Suppressor macrophage treated with lipopolysaccharide for 1 hour (primary cell): ENCODE measurements around the gene MCEMP1.
A peak's percentile ranks its signal among the peaks of the same experiment; 100 is the strongest.

ENCODE experiments used
- DNase-seq, 3 donors: peaks; one replicate each; pipeline ENCODE4 v3.0.0-alpha.2; 2020 to 2022

The MCEMP1 gene, protein sequence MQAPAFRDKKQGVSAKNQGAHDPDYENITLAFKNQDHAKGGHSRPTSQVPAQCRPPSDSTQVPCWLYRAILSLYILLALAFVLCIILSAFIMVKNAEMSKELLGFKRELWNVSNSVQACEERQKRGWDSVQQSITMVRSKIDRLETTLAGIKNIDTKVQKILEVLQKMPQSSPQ

DNA sequence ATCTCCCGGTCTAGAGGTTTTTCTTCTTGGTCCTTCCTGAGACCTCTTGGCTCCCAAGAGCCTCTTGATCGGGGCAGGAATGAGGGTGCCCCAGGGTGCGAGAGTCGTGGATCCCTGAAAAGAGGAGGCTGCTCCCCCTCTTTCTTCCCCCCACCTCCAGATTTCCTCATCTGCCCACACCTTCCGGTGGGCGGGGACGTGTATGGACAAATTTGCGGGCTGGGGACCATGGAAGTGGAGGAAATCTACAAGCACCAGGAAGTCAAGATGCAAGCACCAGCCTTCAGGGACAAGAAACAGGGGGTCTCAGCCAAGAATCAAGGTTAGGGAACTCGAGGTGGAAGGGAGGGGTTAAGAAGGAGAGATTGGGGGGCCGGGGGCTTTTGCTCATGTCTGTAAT, at the start of gene MCEMP1:
Gene MCEMP1, plus strand, starts transcription at position 237 of the 400 bp plus-strand sequence. Its CDS starts 31 bp downstream, at position 268.
- DNase-seq: peak; percentile 49 to 62 (median 51)

DNA sequence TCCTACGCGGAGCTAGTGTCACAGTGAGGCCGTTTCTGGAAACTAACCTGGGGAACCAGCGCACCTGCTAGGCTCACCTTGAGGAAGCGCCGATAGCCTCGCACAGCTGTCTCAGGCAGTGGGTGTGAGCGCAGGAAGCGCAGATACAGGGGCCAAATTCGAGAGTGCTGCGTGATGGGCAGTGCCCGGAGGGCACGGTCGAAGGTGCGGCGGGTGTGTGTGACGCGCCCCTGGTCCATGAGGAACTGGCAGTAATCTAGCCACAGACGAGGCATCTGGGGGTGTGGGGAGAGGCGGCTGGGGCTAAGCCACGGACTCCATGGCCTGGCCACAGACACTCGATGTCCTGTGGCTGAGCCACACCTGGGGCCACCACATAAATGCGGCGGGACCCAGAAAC, 49.7 kb upstream of the MCEMP1 start:
- no peak for DNase-seq

DNA sequence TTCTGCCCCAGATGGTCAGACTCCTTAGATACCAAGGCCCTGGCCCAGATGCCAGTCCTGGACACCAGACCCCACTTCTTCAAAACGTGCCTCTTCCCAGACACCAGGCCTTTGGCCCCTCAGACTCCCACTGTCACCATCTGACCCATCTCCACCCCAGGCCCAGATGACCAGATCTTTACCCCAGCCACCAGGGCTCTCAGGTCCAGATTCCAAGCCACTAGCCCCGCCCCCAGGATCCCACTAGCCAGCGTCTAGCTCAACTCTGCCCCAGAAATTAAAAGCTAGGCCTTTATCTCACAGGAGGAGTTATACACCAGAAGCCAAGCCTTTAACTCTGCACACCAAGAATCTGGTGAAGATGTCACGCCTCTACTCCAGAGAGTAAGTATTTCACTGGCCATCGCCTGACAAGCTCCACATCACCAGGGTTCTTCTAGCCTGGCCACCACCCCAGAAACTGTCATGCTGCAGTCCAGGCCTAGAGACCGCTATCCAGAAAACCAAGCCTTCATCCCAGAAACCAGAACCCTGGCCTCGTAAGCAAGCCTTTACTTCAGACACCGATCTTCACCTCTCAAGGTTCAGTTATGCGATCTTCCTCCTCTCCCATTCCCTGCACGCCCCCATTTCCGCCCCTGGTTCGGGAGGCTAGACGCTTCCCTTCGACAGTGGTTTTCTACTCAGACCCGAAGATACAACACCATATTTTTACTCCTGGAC, 48.1 kb upstream of the MCEMP1 start:
- no peak for DNase-seq

DNA sequence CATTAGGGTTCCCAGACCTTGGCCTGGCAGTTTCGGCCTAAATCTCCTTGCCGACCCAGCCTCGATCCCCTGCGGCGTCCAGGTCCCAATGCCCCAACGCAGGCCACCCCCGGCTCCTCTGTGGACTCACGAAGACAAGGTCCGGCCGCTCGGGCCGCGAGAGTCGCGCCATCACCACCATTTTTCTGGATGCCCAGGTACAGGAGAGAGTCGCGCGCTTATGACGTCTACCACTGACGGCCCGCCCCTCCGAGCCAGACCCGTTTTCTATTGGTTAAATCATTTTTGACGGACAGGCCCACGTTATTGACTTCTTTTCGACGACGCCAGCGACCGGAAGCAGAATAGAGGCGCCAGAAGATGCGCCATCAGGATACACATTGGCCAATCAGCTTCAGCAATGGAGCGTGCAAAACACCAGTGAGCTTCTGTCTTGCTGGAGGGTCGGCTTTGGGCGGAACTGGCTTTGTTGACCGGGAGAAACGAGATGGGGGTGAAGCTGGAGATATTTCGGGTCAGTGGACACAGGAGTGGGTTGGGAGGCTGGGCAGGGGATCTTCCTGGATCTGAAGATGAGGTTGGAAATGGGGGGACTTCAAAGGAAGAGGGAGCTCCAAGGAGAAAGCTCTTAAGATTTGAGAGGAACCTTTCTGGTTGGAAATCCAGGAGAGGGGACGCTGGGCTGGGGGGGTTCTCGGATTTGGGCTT, 47.4 kb upstream of the MCEMP1 start, which contains the start of the genes PET100 and XAB2:
Gene PET100, plus strand, starts transcription at position 447 of the 708 bp plus-strand sequence. Its CDS starts 41 bp downstream, at position 488.
Gene XAB2, minus strand, starts transcription at position 199 of the 708 bp plus-strand sequence. Its CDS starts 18 bp downstream, at position 181.
- DNase-seq: peak; percentile 96 to 99 (median 98)

DNA sequence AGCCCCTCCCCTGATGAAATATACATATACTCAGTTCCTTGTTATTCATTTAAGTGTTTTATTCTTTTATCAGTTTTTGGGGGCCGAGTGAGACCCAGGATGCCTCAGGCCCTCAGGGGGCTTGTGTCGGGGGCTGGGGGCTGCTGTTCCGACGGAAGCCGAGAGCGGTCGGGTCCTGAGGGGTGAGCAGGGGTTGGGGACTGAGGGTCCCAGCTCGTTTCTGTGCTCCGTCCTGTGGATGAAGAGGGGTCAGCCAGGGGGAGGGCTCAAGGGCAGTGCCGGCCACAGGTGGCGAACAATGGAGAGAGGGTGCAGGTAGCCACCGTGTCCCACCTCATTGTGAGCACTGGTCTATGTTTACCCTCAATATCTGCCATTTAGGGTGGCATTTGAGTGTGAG, 45.3 kb upstream of the MCEMP1 start:
- DNase-seq: no peak

DNA sequence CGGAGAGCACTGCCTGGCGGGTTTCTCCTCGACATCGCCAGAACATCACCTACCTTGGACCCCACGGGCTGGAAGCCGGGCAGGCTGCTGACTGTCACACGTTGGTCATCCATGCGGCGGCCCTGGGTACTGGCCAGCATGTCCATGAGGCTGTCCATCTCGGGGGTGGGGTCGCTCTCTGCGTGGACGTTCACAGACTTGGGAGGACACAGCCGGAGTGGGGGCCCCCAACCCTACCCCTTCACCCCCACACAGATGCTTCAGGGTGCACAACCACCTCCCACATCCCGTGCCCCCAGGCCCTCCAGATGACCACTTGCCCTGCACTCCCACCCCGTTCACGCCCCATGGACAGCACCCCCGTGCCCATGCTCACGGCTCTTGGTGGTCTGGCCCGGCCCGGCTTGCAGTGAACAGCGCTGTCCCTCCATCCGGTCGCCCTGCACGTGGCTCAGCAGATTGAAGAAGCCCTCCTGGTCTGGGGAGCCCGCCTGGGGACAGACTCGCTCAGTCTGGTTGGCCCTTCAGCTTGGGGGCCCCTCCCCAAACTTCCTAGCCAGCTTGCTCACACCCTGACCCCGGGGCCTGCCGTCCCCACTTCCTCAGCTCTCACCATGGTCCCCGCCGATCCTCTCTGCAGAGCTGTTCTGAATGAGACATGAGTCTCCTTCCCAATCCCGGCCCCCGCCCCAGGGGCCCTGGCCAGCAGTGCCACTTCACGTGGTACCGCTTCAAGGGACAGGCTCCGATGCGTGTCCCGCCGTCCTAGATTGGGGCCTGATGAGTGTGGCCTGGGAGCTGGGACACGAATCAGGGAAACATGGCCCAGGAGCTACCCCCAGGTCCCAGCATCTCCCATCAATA, 44.3 kb upstream of the MCEMP1 start:
- DNase-seq: no peak

DNA sequence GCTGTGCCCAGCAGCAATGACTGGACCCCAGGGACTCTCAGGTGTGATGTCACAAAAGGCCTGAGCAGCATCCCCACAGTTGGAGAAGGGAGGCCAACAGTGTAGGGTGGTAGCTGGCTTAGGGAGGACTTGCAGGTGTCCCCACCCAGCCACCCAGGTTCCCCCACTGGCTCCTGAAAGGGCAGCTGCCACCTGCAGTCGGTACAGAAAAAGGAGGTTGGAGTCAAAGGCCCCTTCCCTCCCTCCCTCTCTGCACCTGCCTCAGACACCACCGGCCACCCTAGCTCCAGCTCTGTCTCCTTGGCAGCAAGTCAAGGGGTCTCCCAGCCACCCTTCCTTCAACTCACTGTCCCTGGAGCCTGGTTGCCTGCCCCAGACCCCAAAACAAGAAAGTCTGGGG, 43.2 kb upstream of the MCEMP1 start, which contains the start of gene PCP2:
Gene PCP2, minus strand, starts transcription at position 22 of the 400 bp plus-strand sequence. CDS start 262 bp downstream, outside the sequence.
- no peak for DNase-seq

DNA sequence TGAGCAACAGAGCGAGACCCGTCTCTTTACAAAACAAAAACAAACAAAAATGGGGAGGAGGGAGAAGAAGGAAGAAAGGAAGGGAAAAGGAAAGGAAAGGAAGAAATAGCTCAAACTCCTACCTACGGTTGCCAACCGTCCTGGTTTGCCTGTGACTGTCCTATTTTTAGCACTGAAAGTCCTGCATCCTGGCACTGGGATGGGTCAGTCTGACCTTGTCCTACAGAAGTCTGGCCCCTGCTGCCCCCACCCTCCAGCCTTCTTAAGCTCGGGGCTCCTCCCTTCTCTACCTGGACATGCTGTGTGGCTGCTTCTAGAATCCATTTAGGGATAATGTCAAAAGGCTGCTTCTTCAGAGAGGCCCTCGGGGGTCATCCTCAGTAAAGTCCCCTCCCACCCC, 41.2 kb upstream of the MCEMP1 start:
- DNase-seq: no peak

DNA sequence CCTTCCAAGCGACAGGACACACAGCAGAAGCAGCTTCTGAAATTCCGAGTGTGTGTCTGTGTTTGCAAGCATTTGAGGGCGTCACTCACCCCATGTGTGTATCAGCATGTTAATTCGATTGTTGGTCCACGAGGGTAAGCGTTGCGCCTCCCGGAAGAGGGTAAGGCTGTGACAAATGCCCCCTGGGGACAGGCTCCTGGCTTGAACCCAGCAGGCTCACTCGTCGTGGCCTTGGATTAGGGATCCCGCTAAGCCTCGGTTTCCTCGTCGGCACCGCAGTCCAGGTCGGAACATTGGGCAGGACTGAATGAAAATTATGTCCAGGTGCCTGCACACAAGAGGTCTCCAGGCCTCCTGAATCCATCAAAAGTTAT, 40.6 kb upstream of the MCEMP1 start:
- DNase-seq: no peak

DNA sequence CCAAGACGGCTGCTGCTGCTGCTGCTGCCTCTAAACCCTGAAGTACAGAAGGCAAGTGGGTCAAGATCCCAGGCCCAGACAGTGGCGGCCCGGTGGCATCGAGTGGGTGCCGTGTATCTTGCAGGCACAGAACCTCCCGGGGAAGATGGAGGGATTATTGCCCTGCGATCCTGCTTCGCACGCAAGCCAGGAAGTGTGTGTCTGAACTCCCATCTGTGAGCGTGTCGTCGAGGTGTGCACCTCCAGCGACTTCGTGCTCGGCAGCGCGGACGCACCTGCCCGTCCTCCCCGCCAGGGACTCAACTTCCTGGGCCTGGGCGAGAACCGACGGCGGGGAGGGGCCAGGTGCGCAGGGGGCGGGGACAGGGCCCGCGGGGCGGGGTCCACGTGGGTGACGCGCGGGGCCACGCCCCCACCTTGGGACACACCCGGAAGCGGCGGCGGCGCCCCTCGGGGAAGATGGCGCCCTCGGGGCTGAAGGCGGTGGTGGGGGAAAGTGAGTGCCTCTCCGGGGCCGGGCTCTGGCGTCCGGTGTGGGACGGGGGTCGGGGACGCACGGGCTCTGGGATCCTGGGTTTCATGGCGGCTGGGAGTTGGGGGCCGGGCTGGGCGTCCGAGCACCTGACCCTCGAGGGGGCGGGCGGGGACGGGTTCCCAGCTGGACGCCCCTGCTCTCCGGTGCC, 40.1 kb upstream of the MCEMP1 start, which contains the start of gene STXBP2:
Gene STXBP2, plus strand, starts transcription at position 420 of the 683 bp plus-strand sequence. Its CDS starts 40 bp downstream, at position 460.
- peak; percentile 75 to 94 (median 86) for DNase-seq

DNA sequence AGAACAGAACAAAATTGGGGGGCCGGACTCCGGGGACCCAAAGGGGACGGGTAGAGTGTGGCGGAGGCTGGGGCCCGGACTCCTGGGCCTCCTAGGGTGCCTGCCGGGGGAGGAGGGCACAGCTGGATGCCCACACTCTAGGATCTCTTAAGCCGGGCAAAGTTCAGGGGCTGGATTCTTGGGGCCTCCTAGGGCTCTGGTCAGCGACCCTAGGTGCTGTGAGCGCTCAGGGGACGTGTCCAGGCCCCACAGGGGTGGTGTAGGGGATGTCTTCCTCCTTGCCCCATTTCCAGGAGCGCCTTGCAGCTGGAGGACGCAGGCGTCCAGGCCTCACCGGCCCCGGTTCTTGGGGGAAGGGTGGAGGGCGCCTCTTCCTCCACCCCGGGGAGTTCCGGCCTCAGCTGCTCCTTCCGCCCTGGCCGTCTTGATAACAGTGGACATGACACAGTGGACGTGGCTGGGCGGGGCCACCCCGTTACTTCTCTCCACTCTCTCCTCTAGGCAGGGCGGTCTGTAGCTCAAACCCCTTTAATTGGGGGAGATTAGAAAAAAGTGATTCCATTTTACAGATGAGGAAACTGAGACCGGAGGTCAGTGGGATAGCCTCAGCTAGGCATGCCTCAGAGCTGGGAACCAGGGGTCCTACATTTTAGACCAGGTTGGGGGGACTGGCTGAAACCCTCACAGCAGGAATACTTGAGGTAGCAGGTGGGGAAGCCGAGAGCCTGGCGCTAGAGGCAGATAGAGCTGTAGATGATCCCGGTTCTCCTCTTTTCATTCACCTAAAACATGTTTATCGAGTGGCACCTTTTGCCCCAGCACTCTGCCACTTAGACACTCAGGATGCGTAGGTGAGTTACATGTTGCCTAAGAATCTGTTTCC, 39.3 kb upstream of the MCEMP1 start:
- DNase-seq: peak; percentile 76 to 90 (median 82)

DNA sequence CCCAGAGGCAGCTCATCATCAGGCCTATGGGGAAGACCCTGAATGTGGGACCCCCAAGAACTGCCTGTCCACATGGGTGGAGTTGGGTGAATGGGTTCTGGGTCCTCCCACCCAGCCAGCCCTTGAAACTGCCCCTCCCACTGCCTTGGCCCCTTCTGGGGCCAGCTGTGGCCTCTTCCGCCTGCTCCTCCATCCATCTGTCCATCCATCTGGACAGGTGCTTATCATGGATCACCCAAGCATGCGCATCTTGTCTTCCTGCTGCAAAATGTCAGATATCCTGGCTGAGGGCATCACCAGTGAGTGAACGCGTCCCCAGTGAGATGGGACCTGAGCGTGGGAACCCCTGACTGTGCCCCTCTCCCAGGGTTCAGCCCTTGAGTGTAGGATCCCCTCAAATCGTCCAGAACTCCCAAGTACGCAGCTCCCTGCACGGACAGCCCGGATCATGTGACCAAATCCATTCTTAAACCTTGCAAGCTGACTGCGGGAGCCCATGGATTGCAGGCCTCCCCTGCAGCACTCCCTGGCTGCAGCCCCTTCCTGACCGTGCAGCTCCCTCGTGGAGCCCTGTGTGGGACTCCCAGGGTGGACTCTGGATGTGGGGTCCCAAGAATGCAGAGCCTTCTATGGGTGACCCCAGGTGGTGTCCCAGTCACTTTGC, 38.0 kb upstream of the MCEMP1 start:
- DNase-seq: no peak

DNA sequence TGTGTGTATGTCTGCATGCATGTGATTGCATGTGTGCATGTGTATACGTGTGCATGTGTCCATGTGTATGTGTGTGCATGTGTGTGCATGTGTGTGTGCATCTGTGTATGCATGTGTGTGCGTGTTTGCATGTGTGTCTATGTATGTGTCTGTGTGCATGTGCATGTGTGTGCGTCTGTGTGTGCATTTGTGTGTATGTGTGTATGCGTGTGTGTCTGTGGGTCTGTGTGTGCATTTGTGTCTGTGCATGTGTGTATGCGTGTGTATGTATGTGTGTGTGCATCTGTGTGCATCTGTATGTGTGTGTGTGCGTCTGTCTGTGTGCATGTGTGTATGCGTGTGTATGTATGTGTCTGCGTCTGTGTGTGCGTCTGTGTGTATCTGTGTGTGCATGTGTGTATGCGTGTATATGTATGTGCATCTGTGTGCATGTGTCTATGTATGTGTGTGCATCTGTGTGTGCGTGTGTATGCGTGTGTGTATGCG, 37.0 kb upstream of the MCEMP1 start:
- no peak for DNase-seq

DNA sequence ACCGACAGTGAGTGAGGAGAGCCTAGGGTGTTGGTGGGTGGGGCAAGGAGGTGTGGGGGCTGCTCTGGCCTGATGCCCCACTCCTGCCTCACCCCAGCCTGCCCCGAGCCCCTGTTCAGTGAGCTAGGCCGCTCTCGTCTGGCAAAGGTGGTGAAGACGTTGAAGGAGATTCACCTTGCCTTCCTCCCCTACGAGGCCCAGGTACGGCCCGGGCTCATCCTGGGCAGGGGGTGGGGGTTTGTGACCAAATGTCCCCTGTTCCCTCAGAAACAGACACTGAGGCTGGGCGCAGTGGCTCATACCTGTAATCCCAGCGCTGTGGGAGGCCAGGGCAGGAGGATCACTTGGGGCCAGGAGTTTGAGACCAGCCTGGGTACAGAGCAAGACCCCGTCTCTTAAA, 36.1 kb upstream of the MCEMP1 start:
- no peak for DNase-seq

DNA sequence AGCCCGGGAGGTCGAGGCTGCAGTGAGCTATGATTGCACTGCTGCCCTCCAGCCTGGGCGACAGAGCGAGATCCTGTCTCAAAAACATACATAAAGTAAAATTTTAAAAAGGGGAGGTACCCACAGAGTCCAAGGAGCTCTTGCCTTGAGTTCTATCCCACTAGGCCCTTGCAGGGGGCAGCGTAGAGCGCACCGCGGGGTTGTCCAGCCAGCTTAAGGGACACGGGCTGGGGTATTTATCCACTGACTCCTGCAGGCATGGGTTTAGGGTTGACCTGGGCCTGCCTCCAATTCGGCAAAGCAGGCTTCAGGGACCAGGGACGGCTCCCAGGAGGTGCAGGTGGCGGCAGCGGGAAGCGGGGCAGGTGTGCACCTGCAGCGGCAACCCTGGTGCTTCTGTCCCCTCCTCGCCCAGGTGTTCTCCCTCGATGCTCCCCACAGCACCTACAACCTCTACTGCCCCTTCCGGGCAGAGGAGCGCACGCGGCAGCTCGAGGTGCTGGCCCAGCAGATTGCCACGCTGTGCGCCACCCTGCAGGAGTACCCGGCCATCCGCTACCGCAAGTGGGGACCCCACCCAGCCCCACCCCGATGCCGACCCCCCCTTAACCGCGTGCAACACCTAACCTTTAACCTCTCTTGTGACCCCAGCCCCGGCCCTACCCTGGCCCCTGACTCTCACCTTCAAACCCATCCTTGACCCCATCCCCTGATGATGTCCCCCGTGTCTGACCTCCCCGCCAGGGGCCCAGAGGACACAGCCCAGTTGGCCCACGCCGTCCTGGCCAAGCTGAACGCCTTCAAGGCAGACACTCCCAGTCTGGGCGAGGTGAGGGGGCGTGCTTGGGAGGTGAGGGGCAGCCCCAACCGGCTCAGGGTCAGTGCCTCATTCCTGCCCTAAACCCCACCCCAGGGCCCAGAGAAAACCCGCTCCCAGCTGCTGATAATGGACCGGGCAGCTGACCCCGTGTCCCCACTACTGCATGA, 35.3 kb upstream of the MCEMP1 start:
- no peak for DNase-seq

DNA sequence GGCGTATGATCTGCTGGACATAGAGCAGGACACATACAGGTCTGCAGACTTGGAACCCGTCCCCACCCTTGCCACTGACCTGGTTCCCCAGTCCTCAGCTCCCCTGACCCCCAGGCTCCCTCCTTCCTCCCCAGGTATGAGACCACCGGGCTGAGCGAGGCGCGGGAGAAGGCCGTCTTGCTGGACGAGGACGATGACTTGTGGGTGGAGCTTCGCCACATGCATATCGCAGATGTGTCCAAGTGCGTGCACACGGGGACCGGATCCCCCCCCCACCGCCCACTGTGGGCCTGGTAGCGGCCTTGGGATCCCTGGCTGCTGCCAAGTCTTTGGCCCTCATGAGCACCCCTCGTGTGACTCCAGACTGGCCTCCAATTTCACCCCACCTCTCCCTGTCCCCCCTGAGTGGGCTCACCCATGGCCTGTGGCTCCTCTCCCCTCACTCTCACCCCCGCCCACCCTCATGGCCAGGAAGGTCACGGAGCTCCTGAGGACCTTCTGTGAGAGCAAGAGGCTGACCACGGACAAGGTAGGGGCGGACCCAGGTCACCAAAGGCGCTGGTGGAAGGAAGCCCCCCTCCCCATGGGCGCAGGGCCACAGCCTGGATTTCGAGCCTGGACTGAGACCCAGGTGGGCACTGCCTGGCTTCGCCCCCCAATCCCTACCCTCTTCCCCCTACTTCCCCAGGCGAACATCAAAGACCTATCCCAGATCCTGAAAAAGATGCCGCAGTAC, 34.4 kb upstream of the MCEMP1 start:
- DNase-seq: no peak

DNA sequence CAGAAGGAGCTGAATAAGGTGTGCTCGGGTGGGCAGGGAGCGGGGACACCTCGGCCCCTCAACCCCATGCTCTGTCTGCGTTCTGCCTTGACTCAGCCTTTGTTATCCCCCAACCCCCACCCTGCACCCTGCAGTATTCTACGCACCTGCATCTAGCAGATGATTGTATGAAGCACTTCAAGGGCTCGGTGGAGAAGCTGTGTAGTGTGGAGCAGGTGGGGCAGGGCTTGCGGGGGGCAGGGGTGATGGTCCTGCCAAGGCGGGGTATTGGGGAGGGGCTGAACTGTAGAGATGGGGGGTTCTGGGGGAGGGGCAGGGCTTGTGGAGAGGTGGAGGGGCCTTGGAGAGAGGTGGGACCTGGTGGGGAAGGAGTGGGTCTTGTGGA, 33.9 kb upstream of the MCEMP1 start:
- no peak for DNase-seq
